Inferior parietal cortex (tissue), 1 donor: ENCODE data around the gene CCDC85C.

ENCODE experiments used
- DNase-seq: peaks from one replicate; pipeline ENCODE4 v3.0.0-alpha.2; 2016; ENCODE audit errors: extremely low spot score

The CCDC85C gene

GRCh38 chr14:99556134-99556791 is 47.7 kb downstream of the CCDC85C start:
- no peak for DNase-seq

GRCh38 chr14:99554757-99555531 is 49.1 kb downstream of the CCDC85C start:
- DNase-seq: no peak

- DNase-seq: no peak
Measured at GRCh38 chr14:99554184-99554583, 49.8 kb downstream of the CCDC85C start.

- no peak for DNase-seq
Measured at GRCh38 chr14:99552572-99553216, 51.3 kb downstream of the CCDC85C start.

GRCh38 chr14:99552021-99552553 is 51.9 kb downstream of the CCDC85C start:
- no peak for DNase-seq

- no peak for DNase-seq
Measured at GRCh38 chr14:99551034-99551922, 52.7 kb downstream of the CCDC85C start.

GRCh38 chr14:99550387-99550992 is 53.5 kb downstream of the CCDC85C start:
- no peak for DNase-seq

- DNase-seq: no peak
Measured at GRCh38 chr14:99549684-99550083, 54.3 kb downstream of the CCDC85C start.

GRCh38 chr14:99548871-99549515 is 55.0 kb downstream of the CCDC85C start:
- no peak for DNase-seq

GRCh38 chr14:99548255-99548654 is 55.8 kb downstream of the CCDC85C start:
- no peak for DNase-seq

GRCh38 chr14:99546234-99546879 is 57.6 kb downstream of the CCDC85C start:
- no peak for DNase-seq

GRCh38 chr14:99545586-99545985 is 58.4 kb downstream of the CCDC85C start:
- no peak for DNase-seq

GRCh38 chr14:99544991-99545390 is 59.0 kb downstream of the CCDC85C start:
- no peak for DNase-seq

GRCh38 chr14:99543985-99544384 is 60.0 kb downstream of the CCDC85C start:
- DNase-seq: no peak

- DNase-seq: no peak
Measured at GRCh38 chr14:99543370-99543769, 60.6 kb downstream of the CCDC85C start.

GRCh38 chr14:99542566-99542965 is 61.4 kb downstream of the CCDC85C start:
- no peak for DNase-seq

GRCh38 chr14:99541677-99542470 is 62.1 kb downstream of the CCDC85C start:
- no peak for DNase-seq

GRCh38 chr14:99541211-99541610 is 62.8 kb downstream of the CCDC85C start:
- no peak for DNase-seq
